GM12891 (cell line): Measurements from ENCODE around the gene DNMBP.

Experiments used
- POLR2A ChIP-seq: IDR thresholded peaks from 2 replicates; pipeline ENCODE4 v1.6.1; 2011; ENCODE audit warnings: low read depth, low read length, control low read depth
- POLR2AphosphoS5 ChIP-seq: IDR thresholded peaks from 2 replicates; pipeline ENCODE4 v1.6.1; 2011; ENCODE audit warnings: low read depth, low read length, control low read depth
- SPI1 ChIP-seq: IDR thresholded peaks from 2 replicates; pipeline ENCODE4 v1.6.1; 2011; ENCODE audit warnings: low read depth, low read length, control low read depth
- TAF1 ChIP-seq: IDR thresholded peaks from 2 replicates; pipeline ENCODE4 v1.6.1; 2011; ENCODE audit warnings: low read depth, low read length, control low read depth

- TF ChIP-seq POLR2A, result no peak
- TF ChIP-seq POLR2AphosphoS5, result no peak
- no peak for TF ChIP-seq TAF1
- peak; percentile 56; the same call in 1 of the 2 replicates for TF ChIP-seq SPI1
Measured at GRCh38 chr10:100008142-100008522, 1.6 kb downstream of the DNMBP start.
